T-cell (primary cell): Measurements from ENCODE around the gene OR1S2. TPM values are rescaled to one million over a fixed set of nuclear protein-coding genes. Genes with fewer than 3 reads are reported as not detected.

ENCODE experiments used
- ATAC-seq, 4 experiments: fragments of 200-7000 bp in 3 of 4; fragments of 150-1000 bp in 1 of 4; cut with Tn5 transposase; replicated peaks in 1 of 4; 1 replicate in 3 of 4; 2 replicates in 1 of 4; pipeline ENCODE4 v1.10.0; 2021; ENCODE audit warnings: moderate library complexity in 3 of 4, mild to moderate bottlenecking in 2 of 4, moderate number of reproducible peaks in 1 of 4
- CTCF ChIA-PET, 2 donors: fragments of 300-600 bp; sonication (Branson Sonifier 250); formaldehyde crosslinking; loops; one replicate each; lab custom pipeline; 2022; ENCODE audit warnings: antibody characterized with exemption in 2 of 2; lab: Charles Lee
- POLR2A ChIA-PET, 2 donors: fragments of 300-600 bp; sonication (Branson Sonifier 250); formaldehyde crosslinking; loops; one replicate each; lab custom pipeline; 2022; ENCODE audit warnings: antibody characterized with exemption in 2 of 2; lab: Charles Lee
- DNase-seq, 35 experiments: peaks; one replicate each; pipeline versions ENCODE4 v3.0.0 to v3.0.0-alpha.2; 2013 to 2023
- H3K27ac ChIP-seq: one replicate; pipeline ENCODE4 v1.5.1; 2013; ENCODE audit warnings: low read length
- H3K27me3 ChIP-seq, 2 experiments: replicated peaks in 1 of 2; 1 replicate in 1 of 2; 2 replicates in 1 of 2; pipeline versions ENCODE4 v1.6.1 to v1.7.0; 2013; ENCODE audit warnings: low read length in 1 of 2, mixed read lengths in 1 of 2; ENCODE audit not compliant: control insufficient read depth in 2 of 2, insufficient read depth in 2 of 2; ENCODE audit errors: extremely low read depth in 1 of 2
- H3K36me3 ChIP-seq, 2 donors: 1 replicate in 1 of 2; 2 replicates in 1 of 2; pipeline versions ENCODE4 v1.6.1 to v1.7.0; 2013; ENCODE audit warnings: low read length in 1 of 2; ENCODE audit not compliant: control insufficient read depth in 2 of 2, insufficient read depth in 1 of 2; ENCODE audit errors: extremely low read depth in 1 of 2
- H3K4me1 ChIP-seq, 2 experiments: 1 replicate in 1 of 2; 2 replicates in 1 of 2; pipeline versions ENCODE4 v1.6.1 to v1.7.0; 2013; ENCODE audit warnings: low read length in 2 of 2, mixed read lengths in 1 of 2; ENCODE audit not compliant: insufficient read depth in 2 of 2, control insufficient read depth in 1 of 2; ENCODE audit errors: extremely low read depth in 1 of 2
- H3K4me3 ChIP-seq, 2 donors: 1 replicate in 1 of 2; 2 replicates in 1 of 2; pipeline versions ENCODE4 v1.5.1 to v1.7.0; 2013; ENCODE audit warnings: mild to moderate bottlenecking in 2 of 2, low read length in 1 of 2, moderate library complexity in 1 of 2; ENCODE audit not compliant: control insufficient read depth in 1 of 2; ENCODE audit errors: extremely low read depth in 1 of 2
- H3K9me3 ChIP-seq: 2 replicates; pipeline ENCODE4 v1.7.0; 2013
- H3K27ac Mint-ChIP-seq, 2 donors: one replicate each; pipeline ENCODE4 v1.8.0; 2020 to 2021; ENCODE audit warnings: mild to moderate bottlenecking in 2 of 2, mixed read lengths in 2 of 2
- H3K27me3 Mint-ChIP-seq, 2 donors: one replicate each; pipeline ENCODE4 v1.8.0; 2021 to 2022; ENCODE audit warnings: mixed read lengths in 2 of 2
- H3K36me3 Mint-ChIP-seq: one replicate; pipeline ENCODE4 v1.8.0; 2021; ENCODE audit warnings: mixed read lengths
- H3K4me1 Mint-ChIP-seq, 3 donors: one replicate each; pipeline ENCODE4 v1.8.0; 2020 to 2022; ENCODE audit warnings: mixed read lengths in 3 of 3, mild to moderate bottlenecking in 1 of 3
- H3K4me3 Mint-ChIP-seq, 3 donors: one replicate each; pipeline ENCODE4 v1.8.0; 2020 to 2022; ENCODE audit warnings: mild to moderate bottlenecking in 3 of 3, mixed read lengths in 3 of 3, moderate library complexity in 3 of 3
- H3K9me3 Mint-ChIP-seq, 3 donors: one replicate each; pipeline ENCODE4 v1.8.0; 2020 to 2022; ENCODE audit warnings: mixed read lengths in 3 of 3
- WGBS: methylation state at CpG from one replicate; pipeline ENCODE4 v1.1.5; 2013; ENCODE audit warnings: missing lambda C conversion rate; ENCODE audit not compliant: insufficient coverage; 5-methylcytosine and 5-hydroxymethylcytosine counted together
- total RNA-seq, 35 experiments: library from RNA in 6 of 35; stranded (reverse) in 6 of 35; fragments of 120-200 nt in 1 of 35; gene quantifications; one replicate each; pipeline versions ENCODE4 v1.2.1 to v1.2.4 and lab custom pipeline; 2013 to 2026

The OR1S2 gene
- total RNA-seq, 5 donors from 2014 or later (not counting 1 experiment from before 2014, with no cell fraction given) = not detected

GRCh38 chr11:58199271-58199670 lies 4.7 kb downstream of the OR1S2 start:
- Histone ChIP-seq H3K27me3 (no peaks in the 10 kb centered on the region), H3K4me3 (no peak overlapping the region), H3K4me1 (no peaks in the 10 kb centered on the region), H3K9me3 (no peaks in the 10 kb centered on the region), H3K27ac (no peak overlapping the region), H3K36me3 (no peaks in the 10 kb centered on the region)
- ChIA-PET CTCF (no interaction called here), POLR2A (no interaction called here)
- Mint-ChIP-seq H3K36me3 (no peaks in the 10 kb centered on the region), H3K4me1 (no peaks in the 10 kb centered on the region), H3K9me3 (peaks cover 7 to 17% (median 9%) of the 10 kb centered on the region in 3 donors), H3K27me3 (peaks cover 9 to 27% of the 10 kb centered on the region in 2 donors), H3K27ac (no peak overlapping the region), H3K4me3 (no peak overlapping the region)
- DNase-seq (no peak), ATAC-seq (no peak)
- WGBS = no CpG with 5 or more reads among the region's 1 CpG

GRCh38 chr11:58195939-58196338 lies 8.0 kb downstream of the OR1S2 start:
- H3K27ac Mint-ChIP-seq = no peak overlapping the region
- H3K9me3 ChIP-seq = no peaks in the 10 kb centered on the region
- ChIA-PET POLR2A (no interaction called here), CTCF (no interaction called here)
- no peak overlapping the region for H3K4me3 Mint-ChIP-seq
- peaks cover 0 to 3% of the 10 kb centered on the region in 2 experiments for H3K27me3 ChIP-seq
- ATAC-seq (no peak), DNase-seq (no peak)
- WGBS = no CpG with 5 or more reads among the region's 2 CpGs
- no peaks in the 10 kb centered on the region for H3K4me1 ChIP-seq
- no peaks in the 10 kb centered on the region for H3K4me1 Mint-ChIP-seq
- no peak overlapping the region for H3K4me3 ChIP-seq
- no peaks in the 10 kb centered on the region for H3K36me3 ChIP-seq
- H3K36me3 Mint-ChIP-seq = no peaks in the 10 kb centered on the region
- no peak overlapping the region for H3K27ac ChIP-seq
- peaks cover 0 to 8% of the 10 kb centered on the region in 2 donors for H3K27me3 Mint-ChIP-seq
- peaks cover 3 to 17% (median 7%) of the 10 kb centered on the region in 3 donors for H3K9me3 Mint-ChIP-seq

GRCh38 chr11:58193391-58193790 lies 10.6 kb downstream of the OR1S2 start:
- Mint-ChIP-seq H3K27ac (no peak overlapping the region), H3K9me3 (peaks cover 0 to 17% (median 3%) of the 10 kb centered on the region in 3 donors), H3K27me3 (no peaks in the 10 kb centered on the region), H3K4me1 (no peaks in the 10 kb centered on the region), H3K36me3 (no peaks in the 10 kb centered on the region), H3K4me3 (no peak overlapping the region)
- Histone ChIP-seq H3K4me1 (no peaks in the 10 kb centered on the region), H3K27ac (no peak overlapping the region), H3K4me3 (no peak overlapping the region), H3K9me3 (no peaks in the 10 kb centered on the region), H3K27me3 (peaks cover 0 to 7% of the 10 kb centered on the region in 2 experiments), H3K36me3 (no peaks in the 10 kb centered on the region)
- POLR2A ChIA-PET = no interaction called here
- ATAC-seq (no peak), DNase-seq (no peak)
- CTCF ChIA-PET = no interaction called here

- no peaks in the 10 kb centered on the region for H3K9me3 ChIP-seq
- H3K27ac ChIP-seq = no peak overlapping the region
- ChIA-PET CTCF (no interaction called here), POLR2A (no interaction called here)
- WGBS = no CpG with 5 or more reads among the region's 3 CpGs
- Mint-ChIP-seq H3K4me3 (no peak overlapping the region), H3K27me3 (no peaks in the 10 kb centered on the region), H3K4me1 (no peaks in the 10 kb centered on the region), H3K27ac (no peak overlapping the region), H3K9me3 (peaks cover 0 to 6% (median 0%) of the 10 kb centered on the region in 3 donors), H3K36me3 (no peaks in the 10 kb centered on the region)
- no peak for ATAC-seq
- DNase-seq = no peak
- no peak overlapping the region for H3K4me3 ChIP-seq
- no peaks in the 10 kb centered on the region for H3K4me1 ChIP-seq
- no peaks in the 10 kb centered on the region for H3K36me3 ChIP-seq
- peaks cover 0 to 7% of the 10 kb centered on the region in 2 experiments for H3K27me3 ChIP-seq
These were observed 11.7 kb downstream of the OR1S2 start for GRCh38 chr11:58192229-58192628.

GRCh38 chr11:58188770-58189169 lies 15.2 kb downstream of the OR1S2 start, which contains the start of gene OR9Q2:
Gene OR9Q2 (plus strand): TSS chr11:58189070. CDS start chr11:58190491, 1,421 bp downstream.
- Histone ChIP-seq H3K27ac (no peak within 1 kb of the TSS), H3K27me3 (peaks cover 0 to 7% of the 10 kb centered on the region in 2 experiments), H3K4me1 (no peaks in the 10 kb centered on the region), H3K9me3 (no peaks in the 10 kb centered on the region), H3K4me3 (no peak within 1 kb of the TSS), H3K36me3 (no peaks in the 10 kb centered on the region)
- ChIA-PET CTCF (no interaction called here), POLR2A (no interaction called here)
- H3K4me1 Mint-ChIP-seq = no peaks in the 10 kb centered on the region
- H3K36me3 Mint-ChIP-seq = no peaks in the 10 kb centered on the region
- peaks cover 0 to 4% of the 10 kb centered on the region in 2 donors for H3K27me3 Mint-ChIP-seq
- H3K4me3 Mint-ChIP-seq = no peak within 1 kb of the TSS
- no peak for ATAC-seq
- H3K27ac Mint-ChIP-seq = no peak within 1 kb of the TSS
- H3K9me3 Mint-ChIP-seq = no peaks in the 10 kb centered on the region
- DNase-seq = no peak
- 100% methylated on average over 1 of the region's 2 CpGs for WGBS

GRCh38 chr11:58186938-58187337 lies 17.0 kb downstream of the OR1S2 start:
- Histone ChIP-seq H3K27ac (no peak overlapping the region), H3K27me3 (peaks cover 0 to 7% of the 10 kb centered on the region in 2 experiments), H3K36me3 (no peaks in the 10 kb centered on the region), H3K4me1 (no peaks in the 10 kb centered on the region), H3K9me3 (no peaks in the 10 kb centered on the region), H3K4me3 (no peak overlapping the region)
- no peak for ATAC-seq
- Mint-ChIP-seq H3K4me3 (no peak overlapping the region), H3K27ac (no peak overlapping the region), H3K27me3 (peaks cover 0 to 4% of the 10 kb centered on the region in 2 donors), H3K36me3 (no peaks in the 10 kb centered on the region), H3K4me1 (no peaks in the 10 kb centered on the region), H3K9me3 (no peaks in the 10 kb centered on the region)
- ChIA-PET POLR2A (no interaction called here), CTCF (no interaction called here)
- no peak for DNase-seq
- WGBS = no CpG with 5 or more reads among the region's 4 CpGs

GRCh38 chr11:58179648-58180047 lies 24.3 kb downstream of the OR1S2 start:
- Histone ChIP-seq H3K4me3 (no peak overlapping the region), H3K27ac (no peak overlapping the region), H3K36me3 (no peaks in the 10 kb centered on the region), H3K4me1 (no peaks in the 10 kb centered on the region), H3K9me3 (no peaks in the 10 kb centered on the region), H3K27me3 (peaks cover 0 to 3% of the 10 kb centered on the region in 2 experiments)
- Mint-ChIP-seq H3K27me3 (peaks cover 31 to 34% of the 10 kb centered on the region in 2 donors), H3K4me1 (no peaks in the 10 kb centered on the region), H3K9me3 (no peaks in the 10 kb centered on the region), H3K4me3 (no peak overlapping the region), H3K27ac (no peak overlapping the region), H3K36me3 (no peaks in the 10 kb centered on the region)
- ChIA-PET CTCF (no interaction called here), POLR2A (no interaction called here)
- ATAC-seq (no peak), DNase-seq (no peak)
- WGBS = 88% methylated on average over 3 of the region's 7 CpGs
